GM18519 (cell line): ENCODE measurements around the gene PTPN21.

Experiments
- ATAC-seq: cut with Tn5 transposase; IDR thresholded peaks from one replicate; pipeline ENCODE4 v1.9.1; 2021; ENCODE audit warnings: mild to moderate bottlenecking, moderate library complexity; ENCODE audit not compliant: unreplicated experiment, low FRiP score

Gene PTPN21

GRCh38 chr14:88554457-88555286 is at the start of gene PTPN21:
TSS of gene PTPN21 (minus strand) at chr14:88555007. CDS start at chr14:88550417, 4,590 bp downstream.
- no peak for ATAC-seq

- no peak for ATAC-seq
Measured at GRCh38 chr14:88604212-88604611, 49.4 kb upstream of the PTPN21 start.

GRCh38 chr14:88599761-88600439 is 45.1 kb upstream of the PTPN21 start:
- ATAC-seq: peak; percentile 91

GRCh38 chr14:88599326-88599725 is 44.5 kb upstream of the PTPN21 start:
- no peak for ATAC-seq

- ATAC-seq: no peak
Measured at GRCh38 chr14:88598097-88598675, 43.4 kb upstream of the PTPN21 start.

GRCh38 chr14:88597601-88598000 is 42.8 kb upstream of the PTPN21 start:
- ATAC-seq: no peak

- no peak for ATAC-seq
Measured at GRCh38 chr14:88597038-88597437, 42.2 kb upstream of the PTPN21 start.

- no peak for ATAC-seq
Measured at GRCh38 chr14:88592031-88592430, 37.2 kb upstream of the PTPN21 start.

- ATAC-seq: no peak
Measured at GRCh38 chr14:88590173-88590572, 35.4 kb upstream of the PTPN21 start.

- ATAC-seq: no peak
Measured at GRCh38 chr14:88588081-88588480, 33.3 kb upstream of the PTPN21 start.

GRCh38 chr14:88584451-88584850 is 29.6 kb upstream of the PTPN21 start:
- no peak for ATAC-seq

GRCh38 chr14:88576222-88576621 is 21.4 kb upstream of the PTPN21 start:
- no peak for ATAC-seq

GRCh38 chr14:88572117-88572516 is 17.3 kb upstream of the PTPN21 start:
- no peak for ATAC-seq

GRCh38 chr14:88568196-88568595 is 13.4 kb upstream of the PTPN21 start:
- ATAC-seq: no peak

- ATAC-seq: no peak
Measured at GRCh38 chr14:88565427-88565826, 10.6 kb upstream of the PTPN21 start.

- no peak for ATAC-seq
Measured at GRCh38 chr14:88563845-88564244, 9.0 kb upstream of the PTPN21 start.

- ATAC-seq: peak; percentile 84
Measured at GRCh38 chr14:88562831-88563686, 8.3 kb upstream of the PTPN21 start, which contains the start of gene ZC3H14. TSS of gene ZC3H14 (plus strand) at chr14:88563037. CDS start at chr14:88563134, 97 bp downstream.

- ATAC-seq: no peak
Measured at GRCh38 chr14:88562532-88562830, 7.7 kb upstream of the PTPN21 start.

- no peak for ATAC-seq
Measured at GRCh38 chr14:88559852-88560251, 5.0 kb upstream of the PTPN21 start.

- ATAC-seq: no peak
Measured at GRCh38 chr14:88556581-88556980, 1.8 kb upstream of the PTPN21 start.
